Liver (tissue), 9 donors: ENCODE data around the gene TNFRSF25. TPM values are rescaled to one million over a fixed set of nuclear protein-coding genes. Genes with fewer than 3 reads are reported as not detected.
A peak's percentile ranks its signal among the peaks of the same experiment; 100 is the strongest.

ENCODE experiments used
- DNase-seq: peaks from one replicate; pipeline ENCODE4 v3.0.0-alpha.2; 2017; ENCODE audit warnings: low spot score
- H3K27ac ChIP-seq, 2 donors: one replicate each; pipeline ENCODE4 v1.7.0; 2013; ENCODE audit warnings: inconsistent platforms in 2 of 2, low read length in 2 of 2, control low read depth in 1 of 2, low read depth in 1 of 2, mild to moderate bottlenecking in 1 of 2
- H3K27me3 ChIP-seq, 4 donors: one replicate each; pipeline versions ENCODE4 v1.6.1 to v1.7.0; 2013; ENCODE audit warnings: low read length in 3 of 4, inconsistent platforms in 1 of 4, mild to moderate bottlenecking in 1 of 4, moderate library complexity in 1 of 4; ENCODE audit not compliant: control insufficient read depth in 4 of 4, insufficient read depth in 4 of 4
- H3K36me3 ChIP-seq, 4 donors: one replicate each; pipeline versions ENCODE4 v1.6.1 to v1.7.0; 2013; ENCODE audit warnings: low read length in 3 of 4, mild to moderate bottlenecking in 3 of 4, low read depth in 1 of 4, moderate library complexity in 1 of 4; ENCODE audit not compliant: control insufficient read depth in 4 of 4, insufficient read depth in 3 of 4
- H3K4me1 ChIP-seq, 4 donors: one replicate each; pipeline versions ENCODE4 v1.6.1 to v1.7.0; 2013; ENCODE audit warnings: low read length in 3 of 4, mild to moderate bottlenecking in 3 of 4, moderate library complexity in 1 of 4; ENCODE audit not compliant: control insufficient read depth in 4 of 4, insufficient read depth in 4 of 4
- H3K4me3 ChIP-seq, 3 donors: one replicate each; pipeline versions ENCODE4 v1.6.1 to v1.7.0; 2013; ENCODE audit warnings: low read length in 3 of 3, control low read depth in 1 of 3, low read depth in 1 of 3, mild to moderate bottlenecking in 1 of 3
- H3K9ac ChIP-seq, 2 donors: one replicate each; pipeline ENCODE4 v1.7.0; 2013; ENCODE audit warnings: low read length in 2 of 2, mild to moderate bottlenecking in 2 of 2, moderate library complexity in 2 of 2, control low read depth in 1 of 2, low read depth in 1 of 2
- H3K9me3 ChIP-seq, 4 donors: one replicate each; pipeline versions ENCODE4 v1.6.1 to v1.7.0; 2013; ENCODE audit warnings: low read length in 3 of 4; ENCODE audit not compliant: control insufficient read depth in 4 of 4
- EGR1 ChIP-seq, 2 donors: IDR thresholded peaks; 2 replicates each; pipeline ENCODE4 v1.6.1; 2016 to 2018; ENCODE audit warnings: antibody characterized with exemption in 2 of 2, low read depth in 2 of 2
- FOXA1 ChIP-seq: IDR thresholded peaks from 2 replicates; pipeline ENCODE4 v1.6.1; 2016; ENCODE audit warnings: antibody characterized with exemption
- FOXA2 ChIP-seq: IDR thresholded peaks from 2 replicates; pipeline ENCODE4 v1.6.1; 2016; ENCODE audit warnings: antibody characterized with exemption
- GABPA ChIP-seq, 2 donors: IDR thresholded peaks in 1 of 2; conservative IDR thresholded peaks in 1 of 2; 2 replicates each; pipeline ENCODE4 v1.6.1; 2016; ENCODE audit warnings: antibody characterized with exemption in 2 of 2, mild to moderate bottlenecking in 1 of 2, moderate library complexity in 1 of 2
- HNF4A ChIP-seq, 2 donors: conservative IDR thresholded peaks; 2 replicates each; pipeline ENCODE4 v1.6.1; 2016; ENCODE audit warnings: antibody characterized with exemption in 2 of 2, mild to moderate bottlenecking in 2 of 2
- HNF4G ChIP-seq: IDR thresholded peaks from 2 replicates; pipeline ENCODE4 v1.6.1; 2016; ENCODE audit warnings: antibody characterized with exemption
- JUND ChIP-seq, 2 donors: IDR thresholded peaks; 2 replicates each; pipeline ENCODE4 v1.6.1; 2016; ENCODE audit warnings: antibody characterized with exemption in 2 of 2
- NR2F2 ChIP-seq: IDR thresholded peaks from 2 replicates; pipeline ENCODE4 v1.6.1; 2016; ENCODE audit warnings: antibody characterized with exemption
- RAD21 ChIP-seq, 2 donors: IDR thresholded peaks; 2 replicates each; pipeline ENCODE4 v1.6.1; 2016; ENCODE audit warnings: antibody characterized with exemption in 2 of 2, mild to moderate bottlenecking in 2 of 2
- RXRA ChIP-seq, 2 donors: IDR thresholded peaks; 2 replicates each; pipeline ENCODE4 v1.6.1; 2017 to 2018; ENCODE audit warnings: antibody characterized with exemption in 2 of 2, mild to moderate bottlenecking in 1 of 2
- SP1 ChIP-seq: IDR thresholded peaks from 2 replicates; pipeline ENCODE4 v1.6.1; 2018; ENCODE audit warnings: antibody characterized with exemption, mild to moderate bottlenecking
- TAF1 ChIP-seq: conservative IDR thresholded peaks from 2 replicates; pipeline ENCODE4 v1.6.1; 2016; ENCODE audit warnings: antibody characterized with exemption, mild to moderate bottlenecking
- YY1 ChIP-seq: IDR thresholded peaks from 2 replicates; pipeline ENCODE4 v1.6.1; 2016; ENCODE audit warnings: antibody characterized with exemption, mild to moderate bottlenecking
- WGBS: extraction: QIAGEN DNeasy Blood & Tissue Kit; methylation state at CpG from one replicate; pipeline ENCODE4 v1.1.7; 2013; 5-methylcytosine and 5-hydroxymethylcytosine counted together
- polyA plus RNA-seq, 2 donors: library from polyadenylated mRNA; stranded (reverse) in 1 of 2; unstranded in 1 of 2; fragments of 200-250 nt in 1 of 2; fragments of >200 nt in 1 of 2; fragmentation: Nextera tagmentation in 1 of 2; extraction: Ambion mirVana in 1 of 2; gene quantifications; one replicate each; pipeline versions ENCODE4 v1.2.1 to v1.2.3, GENCODE V29; 2013 to 2015
- total RNA-seq, 2 donors: library from RNA; depleted of rRNA; stranded (reverse); fragments of >200 nt; gene quantifications; one replicate each; pipeline ENCODE4 v1.2.3, GENCODE V29; 2014
- TF ChIP-seq, protein P1 (sequence below): IDR thresholded peaks from 2 replicates; pipeline ENCODE4 v1.6.1; 2016; ENCODE audit warnings: antibody characterized with exemption, mild to moderate bottlenecking
- TF ChIP-seq, protein P2 (sequence below): IDR thresholded peaks from 2 replicates; pipeline ENCODE4 v1.6.1; 2016; ENCODE audit warnings: antibody characterized with exemption
- TF ChIP-seq, protein P3 (sequence below): fragments of 150-350 bp; IDR thresholded peaks from 2 replicates; pipeline ENCODE4 v1.5.1; 2017; ENCODE audit warnings: improper control_type of control experiment, low read depth, low read length; ENCODE audit not compliant: missing input control
- TF ChIP-seq, protein P4 (sequence below): IDR thresholded peaks from 2 replicates; pipeline ENCODE4 v1.6.1; 2016; ENCODE audit warnings: antibody characterized with exemption
- TF ChIP-seq, protein P5 (sequence below): IDR thresholded peaks from 2 replicates; pipeline ENCODE4 v1.6.1; 2016; ENCODE audit warnings: antibody characterized with exemption
- donor health status: healthy.
- donor health status: healthy.
- donor health status: healthy.
- donor health status: healthy.
- donor health status: healthy.

Gene TNFRSF25
- total and polyA plus RNA-seq, 4 donors: 0.78 to 2.6 (median 2.0) TPM

DNA sequence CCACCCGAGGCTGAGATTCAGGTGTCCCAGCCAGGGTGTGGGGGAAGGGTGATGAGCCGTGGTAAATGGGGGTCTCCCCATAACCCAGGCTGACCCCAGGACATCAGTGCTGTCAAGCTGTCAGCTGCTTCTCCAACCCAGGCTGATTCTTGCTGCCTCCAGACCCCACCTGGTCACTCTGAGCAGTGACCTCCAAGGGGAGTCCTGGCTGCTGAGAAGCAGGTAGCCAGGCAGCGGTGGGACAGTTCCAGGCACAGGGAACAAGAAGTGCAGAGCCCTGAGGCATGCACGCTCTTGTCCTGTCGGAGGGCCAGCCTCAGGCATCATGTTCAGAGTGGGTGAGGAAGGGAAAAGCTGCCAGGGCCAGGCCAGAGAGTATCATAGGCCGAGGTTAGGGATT lies 40.3 kb downstream of the TNFRSF25 start:
- TF ChIP-seq, protein P1, sequence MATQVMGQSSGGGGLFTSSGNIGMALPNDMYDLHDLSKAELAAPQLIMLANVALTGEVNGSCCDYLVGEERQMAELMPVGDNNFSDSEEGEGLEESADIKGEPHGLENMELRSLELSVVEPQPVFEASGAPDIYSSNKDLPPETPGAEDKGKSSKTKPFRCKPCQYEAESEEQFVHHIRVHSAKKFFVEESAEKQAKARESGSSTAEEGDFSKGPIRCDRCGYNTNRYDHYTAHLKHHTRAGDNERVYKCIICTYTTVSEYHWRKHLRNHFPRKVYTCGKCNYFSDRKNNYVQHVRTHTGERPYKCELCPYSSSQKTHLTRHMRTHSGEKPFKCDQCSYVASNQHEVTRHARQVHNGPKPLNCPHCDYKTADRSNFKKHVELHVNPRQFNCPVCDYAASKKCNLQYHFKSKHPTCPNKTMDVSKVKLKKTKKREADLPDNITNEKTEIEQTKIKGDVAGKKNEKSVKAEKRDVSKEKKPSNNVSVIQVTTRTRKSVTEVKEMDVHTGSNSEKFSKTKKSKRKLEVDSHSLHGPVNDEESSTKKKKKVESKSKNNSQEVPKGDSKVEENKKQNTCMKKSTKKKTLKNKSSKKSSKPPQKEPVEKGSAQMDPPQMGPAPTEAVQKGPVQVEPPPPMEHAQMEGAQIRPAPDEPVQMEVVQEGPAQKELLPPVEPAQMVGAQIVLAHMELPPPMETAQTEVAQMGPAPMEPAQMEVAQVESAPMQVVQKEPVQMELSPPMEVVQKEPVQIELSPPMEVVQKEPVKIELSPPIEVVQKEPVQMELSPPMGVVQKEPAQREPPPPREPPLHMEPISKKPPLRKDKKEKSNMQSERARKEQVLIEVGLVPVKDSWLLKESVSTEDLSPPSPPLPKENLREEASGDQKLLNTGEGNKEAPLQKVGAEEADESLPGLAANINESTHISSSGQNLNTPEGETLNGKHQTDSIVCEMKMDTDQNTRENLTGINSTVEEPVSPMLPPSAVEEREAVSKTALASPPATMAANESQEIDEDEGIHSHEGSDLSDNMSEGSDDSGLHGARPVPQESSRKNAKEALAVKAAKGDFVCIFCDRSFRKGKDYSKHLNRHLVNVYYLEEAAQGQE: no peak
- TF ChIP-seq TAF1: no peak
- no peak for TF ChIP-seq HNF4A (conservative IDR thresholded peaks at IDR 0.05)
- no peak for TF ChIP-seq JUND (IDR thresholded peaks at IDR 0.05)
- TF ChIP-seq, protein P2, sequence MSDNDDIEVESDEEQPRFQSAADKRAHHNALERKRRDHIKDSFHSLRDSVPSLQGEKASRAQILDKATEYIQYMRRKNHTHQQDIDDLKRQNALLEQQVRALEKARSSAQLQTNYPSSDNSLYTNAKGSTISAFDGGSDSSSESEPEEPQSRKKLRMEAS: no peak
- TF ChIP-seq YY1: no peak
- TF ChIP-seq, protein P3, sequence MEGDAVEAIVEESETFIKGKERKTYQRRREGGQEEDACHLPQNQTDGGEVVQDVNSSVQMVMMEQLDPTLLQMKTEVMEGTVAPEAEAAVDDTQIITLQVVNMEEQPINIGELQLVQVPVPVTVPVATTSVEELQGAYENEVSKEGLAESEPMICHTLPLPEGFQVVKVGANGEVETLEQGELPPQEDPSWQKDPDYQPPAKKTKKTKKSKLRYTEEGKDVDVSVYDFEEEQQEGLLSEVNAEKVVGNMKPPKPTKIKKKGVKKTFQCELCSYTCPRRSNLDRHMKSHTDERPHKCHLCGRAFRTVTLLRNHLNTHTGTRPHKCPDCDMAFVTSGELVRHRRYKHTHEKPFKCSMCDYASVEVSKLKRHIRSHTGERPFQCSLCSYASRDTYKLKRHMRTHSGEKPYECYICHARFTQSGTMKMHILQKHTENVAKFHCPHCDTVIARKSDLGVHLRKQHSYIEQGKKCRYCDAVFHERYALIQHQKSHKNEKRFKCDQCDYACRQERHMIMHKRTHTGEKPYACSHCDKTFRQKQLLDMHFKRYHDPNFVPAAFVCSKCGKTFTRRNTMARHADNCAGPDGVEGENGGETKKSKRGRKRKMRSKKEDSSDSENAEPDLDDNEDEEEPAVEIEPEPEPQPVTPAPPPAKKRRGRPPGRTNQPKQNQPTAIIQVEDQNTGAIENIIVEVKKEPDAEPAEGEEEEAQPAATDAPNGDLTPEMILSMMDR: no peak
- no peak for TF ChIP-seq NR2F2
- no peak for TF ChIP-seq RAD21 (IDR thresholded peaks at IDR 0.05)
- no peak for TF ChIP-seq HNF4G
- no peak for TF ChIP-seq FOXA2
- TF ChIP-seq FOXA1: no peak
- TF ChIP-seq GABPA (IDR thresholded peaks at IDR 0.05 in 1 of 2, conservative IDR thresholded peaks at IDR 0.05 in 1 of 2): no peak
- no peak for TF ChIP-seq SP1
- TF ChIP-seq, protein P4, sequence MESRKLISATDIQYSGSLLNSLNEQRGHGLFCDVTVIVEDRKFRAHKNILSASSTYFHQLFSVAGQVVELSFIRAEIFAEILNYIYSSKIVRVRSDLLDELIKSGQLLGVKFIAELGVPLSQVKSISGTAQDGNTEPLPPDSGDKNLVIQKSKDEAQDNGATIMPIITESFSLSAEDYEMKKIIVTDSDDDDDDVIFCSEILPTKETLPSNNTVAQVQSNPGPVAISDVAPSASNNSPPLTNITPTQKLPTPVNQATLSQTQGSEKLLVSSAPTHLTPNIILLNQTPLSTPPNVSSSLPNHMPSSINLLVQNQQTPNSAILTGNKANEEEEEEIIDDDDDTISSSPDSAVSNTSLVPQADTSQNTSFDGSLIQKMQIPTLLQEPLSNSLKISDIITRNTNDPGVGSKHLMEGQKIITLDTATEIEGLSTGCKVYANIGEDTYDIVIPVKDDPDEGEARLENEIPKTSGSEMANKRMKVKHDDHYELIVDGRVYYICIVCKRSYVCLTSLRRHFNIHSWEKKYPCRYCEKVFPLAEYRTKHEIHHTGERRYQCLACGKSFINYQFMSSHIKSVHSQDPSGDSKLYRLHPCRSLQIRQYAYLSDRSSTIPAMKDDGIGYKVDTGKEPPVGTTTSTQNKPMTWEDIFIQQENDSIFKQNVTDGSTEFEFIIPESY: no peak
- TF ChIP-seq EGR1 (IDR thresholded peaks at IDR 0.05; ENCODE audit: low read depth in 2 of 2): no peak
- TF ChIP-seq, protein P5, sequence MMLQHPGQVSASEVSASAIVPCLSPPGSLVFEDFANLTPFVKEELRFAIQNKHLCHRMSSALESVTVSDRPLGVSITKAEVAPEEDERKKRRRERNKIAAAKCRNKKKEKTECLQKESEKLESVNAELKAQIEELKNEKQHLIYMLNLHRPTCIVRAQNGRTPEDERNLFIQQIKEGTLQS: no peak
- TF ChIP-seq RXRA (IDR thresholded peaks at IDR 0.05): no peak
- 73% methylated on average over 6 of the region's 6 CpGs for WGBS
- Histone ChIP-seq H3K9me3 (no peaks in the 10 kb centered on the region), H3K27me3 (peaks cover 0 to 9% (median 3%) of the 10 kb centered on the region in 4 donors), H3K36me3 (no peaks in the 10 kb centered on the region), H3K27ac (no peak overlapping the region), H3K9ac (no peak overlapping the region), H3K4me1 (peaks cover 0 to 17% (median 4%) of the 10 kb centered on the region in 4 donors), H3K4me3 (no peak overlapping the region)
- peak; percentile 37 for DNase-seq
